HepG2 (cell line): ENCODE results near the gene DOK4. TPM values are rescaled to one million over a fixed set of nuclear protein-coding genes. Genes with fewer than 3 reads are reported as not detected.

ENCODE experiments used
- DR1 ChIP-seq: sonication (generic); formaldehyde crosslinking; IDR thresholded peaks from 2 replicates; pipeline ENCODE4 v1.8.0; 2021; ENCODE audit warnings: mild to moderate bottlenecking, missing genetic modification reagents, inconsistent platforms
- MYC ChIP-seq: sonication (generic); formaldehyde crosslinking; IDR thresholded peaks from 2 replicates; pipeline ENCODE4 v1.9.0; 2021; ENCODE audit warnings: missing genetic modification reagents, borderline replicate concordance
- PATZ1 ChIP-seq: sonication (generic); formaldehyde crosslinking; IDR thresholded peaks from 2 replicates; pipeline ENCODE4 v1.4.0; 2020; ENCODE audit warnings: missing genetic modification reagents
- PAXIP1 ChIP-seq: sonication (generic); formaldehyde crosslinking; conservative IDR thresholded peaks from 2 replicates; pipeline ENCODE4 v1.4.0; 2020; ENCODE audit warnings: mild to moderate bottlenecking, missing genetic modification reagents, moderate library complexity
- PRDM10 ChIP-seq: sonication (generic); formaldehyde crosslinking; IDR thresholded peaks from 2 replicates; pipeline ENCODE4 v1.4.0; 2020; ENCODE audit warnings: low read depth, missing genetic modification reagents
- RCOR2 ChIP-seq: IDR thresholded peaks from 2 replicates; pipeline ENCODE4 v1.6.1; 2016; ENCODE audit warnings: missing biosample characterization, missing genetic modification reagents
- RELA ChIP-seq: sonication (generic); formaldehyde crosslinking; IDR thresholded peaks from 2 replicates; pipeline ENCODE4 v1.4.0; 2020; ENCODE audit warnings: missing genetic modification reagents
- U2AF2 ChIP-seq: fragments of 200-400 bp; formaldehyde crosslinking; IDR thresholded peaks from 2 replicates; pipeline ENCODE4 v1.6.1; 2017; ENCODE audit warnings: low read depth, mild to moderate bottlenecking, low read length
- XRCC5 ChIP-seq: fragments of 200-400 bp; formaldehyde crosslinking; optimal IDR thresholded peaks from 2 replicates; pipeline ENCODE3; 2017; ENCODE audit warnings: mild to moderate bottlenecking, low read length
- ZBTB2 ChIP-seq: sonication (generic); formaldehyde crosslinking; IDR thresholded peaks from 2 replicates; pipeline ENCODE4 v1.8.0; 2022; ENCODE audit warnings: low read depth, missing genetic modification reagents
- ZIK1 ChIP-seq: sonication (generic); formaldehyde crosslinking; IDR thresholded peaks from 2 replicates; pipeline ENCODE4 v1.5.0; 2020; ENCODE audit warnings: mild to moderate bottlenecking, low read depth, missing genetic modification reagents, borderline replicate concordance
- ZNF576 ChIP-seq: sonication (generic); formaldehyde crosslinking; IDR thresholded peaks from 2 replicates; pipeline ENCODE4 v1.4.0; 2020; ENCODE audit warnings: mild to moderate bottlenecking, missing genetic modification reagents
- ZNF710 ChIP-seq: sonication (generic); formaldehyde crosslinking; IDR thresholded peaks from 2 replicates; pipeline ENCODE4 v1.5.0; 2020; ENCODE audit warnings: mild to moderate bottlenecking, missing genetic modification reagents, borderline replicate concordance
- ZNF777 ChIP-seq: sonication (generic); formaldehyde crosslinking; IDR thresholded peaks from 2 replicates; pipeline ENCODE4 v1.4.0; 2020; ENCODE audit warnings: missing genetic modification reagents
- polyA plus RNA-seq, 8 experiments: library from polyadenylated mRNA; depleted of rRNA in 3 of 8; stranded (reverse) in 7 of 8; unstranded in 1 of 8; fragments of >200 nt; fragmentation: Illumina TruSeq in 4 of 8; extraction: Trizol in 4 of 8; gene quantifications; 2 replicates each; pipeline versions ENCODE4 v1.2.1 to v1.2.3, GENCODE V29; 2011 to 2016; ENCODE audit warnings: low read depth in 4 of 8, missing spikeins in 1 of 8, mixed read lengths in 1 of 8; ENCODE audit not compliant: insufficient read depth in 1 of 8
- total RNA-seq, 5 experiments: library from RNA; depleted of rRNA; stranded (reverse); fragments of >200 nt; fragmentation: Illumina TruSeq; extraction: Trizol; gene quantifications; 2 replicates each; pipeline ENCODE4 v1.2.3, GENCODE V29; 2016; ENCODE audit warnings: low read depth in 1 of 5

The DOK4 gene
- total and polyA plus RNA-seq, 2 of the 13 experiments (the other 11 are each of a cell fraction or from before 2014, with no cell fraction given): 52.7 to 70.0 TPM

- TF ChIP-seq PAXIP1 (CRISPR knock-in tag) (no peak), MYC (CRISPR knock-in tag) (peak; percentile 37; the same call in 1 of the 2 replicates), RCOR2 (no peak; the same call in 1 of the 2 replicates), U2AF2 (0 out of 2 replicates have a peak, but pooled peaks have one; percentile 61), ZIK1 (CRISPR knock-in tag) (0 out of 2 replicates have a peak, but pooled peaks have one; percentile 49), PATZ1 (CRISPR knock-in tag) (peak; percentile 69), DR1 (CRISPR knock-in tag) (0 out of 2 replicates have a peak, but pooled peaks have one; percentile 25), ZNF777 (CRISPR knock-in tag) (peak; percentile 47; the same call in 1 of the 2 replicates), XRCC5 (peak; percentile 35), ZBTB2 (0 out of 2 replicates have a peak, but pooled peaks have one; percentile 4), ZNF710 (peak; percentile 76), RELA (CRISPR knock-in tag) (no peak), PRDM10 (CRISPR knock-in tag) (peak; percentile 98), ZNF576 (CRISPR knock-in tag) (0 out of 2 replicates have a peak, but pooled peaks have one; percentile 30)
Observed at GRCh38 chr16:57479205-57479975, 6.9 kb downstream of the DOK4 start (continued).
